DMS53 treated with DMSO at 0.1 percent for 48 hours (cell line): ENCODE measurements around the gene NCL.
A peak's percentile ranks its signal among the peaks of the same experiment; 100 is the strongest.

ENCODE experiments used
- DNase-seq: peaks from one replicate; lab custom pipeline; 2025; ENCODE audit not compliant: unreplicated experiment; lab: John Stamatoyannopoulos, UW

Gene NCL, protein sequence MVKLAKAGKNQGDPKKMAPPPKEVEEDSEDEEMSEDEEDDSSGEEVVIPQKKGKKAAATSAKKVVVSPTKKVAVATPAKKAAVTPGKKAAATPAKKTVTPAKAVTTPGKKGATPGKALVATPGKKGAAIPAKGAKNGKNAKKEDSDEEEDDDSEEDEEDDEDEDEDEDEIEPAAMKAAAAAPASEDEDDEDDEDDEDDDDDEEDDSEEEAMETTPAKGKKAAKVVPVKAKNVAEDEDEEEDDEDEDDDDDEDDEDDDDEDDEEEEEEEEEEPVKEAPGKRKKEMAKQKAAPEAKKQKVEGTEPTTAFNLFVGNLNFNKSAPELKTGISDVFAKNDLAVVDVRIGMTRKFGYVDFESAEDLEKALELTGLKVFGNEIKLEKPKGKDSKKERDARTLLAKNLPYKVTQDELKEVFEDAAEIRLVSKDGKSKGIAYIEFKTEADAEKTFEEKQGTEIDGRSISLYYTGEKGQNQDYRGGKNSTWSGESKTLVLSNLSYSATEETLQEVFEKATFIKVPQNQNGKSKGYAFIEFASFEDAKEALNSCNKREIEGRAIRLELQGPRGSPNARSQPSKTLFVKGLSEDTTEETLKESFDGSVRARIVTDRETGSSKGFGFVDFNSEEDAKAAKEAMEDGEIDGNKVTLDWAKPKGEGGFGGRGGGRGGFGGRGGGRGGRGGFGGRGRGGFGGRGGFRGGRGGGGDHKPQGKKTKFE

DNA sequence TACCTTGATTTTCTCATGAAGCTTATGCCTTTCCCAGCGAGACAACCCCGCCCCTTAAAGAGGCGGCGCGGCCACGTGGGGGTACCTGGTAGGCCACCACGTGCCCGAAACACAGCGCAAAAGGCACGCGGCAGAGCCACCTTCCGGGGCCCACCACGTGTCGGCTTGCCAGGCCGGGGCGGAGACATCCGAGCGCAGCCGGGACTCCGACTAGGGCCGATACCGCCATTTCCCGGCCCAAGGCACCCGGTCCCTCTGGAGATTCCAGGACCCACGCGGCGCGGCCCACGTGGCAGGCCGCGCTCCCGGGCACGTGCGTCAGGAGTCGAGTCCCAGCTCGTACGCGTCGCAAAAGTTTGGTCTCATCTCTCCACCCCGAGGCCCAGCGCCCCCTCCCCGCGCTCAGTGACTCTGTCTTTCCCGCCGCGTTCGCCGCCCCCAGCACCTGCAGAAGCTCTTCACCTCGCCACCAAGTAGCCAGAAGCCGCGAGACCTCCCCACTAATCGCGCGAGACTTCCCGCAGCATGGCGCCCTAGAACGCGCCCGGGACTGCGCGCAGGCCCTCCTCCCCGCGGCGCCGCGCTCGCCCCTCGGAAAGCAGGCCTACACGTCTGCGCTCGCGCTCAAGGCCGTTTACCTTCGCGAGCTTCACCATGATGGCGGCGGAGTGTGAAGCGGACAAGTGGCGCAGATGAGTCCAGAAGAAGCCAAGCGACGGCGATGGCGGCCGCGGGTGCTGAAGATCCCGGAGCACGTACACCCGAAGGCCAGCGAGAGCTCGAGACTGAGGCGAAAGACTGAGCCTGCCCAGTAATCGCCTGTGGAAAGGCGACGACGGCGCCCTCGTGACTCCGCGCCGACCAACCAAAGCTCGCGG is at the start of gene NCL:
NCL (minus strand) TSS at position 787 of the 878 bp plus-strand sequence; CDS start at position 656, 131 bp downstream.
- peak; percentile 58 for DNase-seq

- DNase-seq, result no peak
Measured at GRCh38 chr2:231513746-231514224, 49.5 kb upstream of the NCL start.

DNA sequence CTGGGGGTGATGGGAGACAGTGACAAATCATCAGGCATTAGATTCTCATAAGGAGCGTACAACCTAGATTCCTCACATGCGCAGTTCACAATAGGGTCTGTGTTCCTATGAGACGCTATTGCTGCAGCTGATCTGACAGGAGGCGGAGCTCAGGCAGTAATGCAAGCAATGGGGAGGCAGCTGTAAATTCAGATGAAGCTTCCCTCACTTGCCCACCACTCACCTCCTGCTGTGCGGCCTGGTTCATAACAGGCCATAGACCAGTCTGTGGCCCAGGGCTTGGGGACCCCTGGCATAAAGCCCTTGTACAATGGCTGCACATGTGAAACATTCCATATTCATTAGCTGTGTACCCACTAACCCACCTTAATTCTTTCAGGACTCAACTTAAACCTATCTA is 47.9 kb upstream of the NCL start:
- no peak for DNase-seq

DNA sequence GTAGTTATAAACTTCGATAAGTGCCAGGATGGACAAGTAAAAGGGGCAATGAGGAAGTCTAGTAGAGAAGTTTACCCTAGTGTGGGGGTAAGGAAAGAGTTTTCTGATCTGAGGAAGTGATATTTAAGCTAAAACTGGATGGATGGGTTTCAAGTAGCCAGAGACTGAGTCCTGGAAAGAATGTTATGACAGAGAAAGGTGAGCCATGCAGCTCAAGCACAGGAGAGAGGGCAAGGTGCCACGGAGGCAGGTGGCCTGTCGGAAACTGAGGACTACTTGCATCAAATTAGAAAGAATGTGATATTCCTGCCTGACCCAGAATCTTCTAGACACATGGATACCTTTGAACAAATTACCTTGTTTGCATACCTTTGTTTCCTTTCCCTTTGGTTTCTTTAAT is 39.5 kb upstream of the NCL start:
- no peak for DNase-seq

GRCh38 chr2:231502596-231502995 is 38.3 kb upstream of the NCL start:
- no peak for DNase-seq

GRCh38 chr2:231497651-231498050 is 33.4 kb upstream of the NCL start:
- no peak for DNase-seq

DNA sequence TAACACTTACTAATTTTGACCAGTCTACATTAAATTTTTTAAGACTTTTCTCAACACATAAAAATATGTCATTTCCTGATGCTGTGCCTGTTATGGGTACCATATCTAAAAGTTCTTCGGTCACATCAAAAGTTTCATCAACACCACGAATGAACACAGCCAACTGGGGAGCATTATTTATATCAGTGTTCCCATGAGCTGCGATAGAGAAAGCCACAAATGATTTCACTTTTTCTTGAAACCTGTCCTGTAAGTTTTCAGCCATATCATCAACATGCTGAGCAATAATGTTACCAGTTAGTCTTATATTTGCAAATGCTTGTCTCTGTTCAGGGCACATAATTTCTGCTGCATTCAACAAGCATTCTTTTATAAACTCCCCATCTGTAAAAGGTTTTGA is 30.4 kb upstream of the NCL start:
- no peak for DNase-seq

- no peak for DNase-seq
Measured at GRCh38 chr2:231490801-231491200, 26.5 kb upstream of the NCL start.

DNA sequence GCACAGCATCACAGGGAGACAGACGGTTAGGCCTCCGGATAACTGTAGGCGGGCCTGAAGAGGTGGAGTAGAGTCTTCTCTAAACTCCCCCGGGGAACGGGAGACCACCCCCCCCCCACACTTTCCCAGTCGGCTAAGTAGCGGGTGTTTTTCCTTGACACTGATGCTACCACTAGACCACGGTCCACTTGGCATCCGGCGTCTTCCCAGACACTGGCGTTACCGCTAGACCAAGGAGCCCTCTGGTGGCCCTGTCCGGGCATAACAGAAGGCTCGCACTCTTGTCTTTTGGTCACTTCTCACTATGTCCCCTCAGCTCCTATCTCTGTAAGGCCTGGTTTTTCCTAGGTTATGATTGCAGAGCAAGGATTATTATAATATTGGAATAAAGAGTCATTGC is 25.7 kb upstream of the NCL start:
- DNase-seq, result no peak

DNA sequence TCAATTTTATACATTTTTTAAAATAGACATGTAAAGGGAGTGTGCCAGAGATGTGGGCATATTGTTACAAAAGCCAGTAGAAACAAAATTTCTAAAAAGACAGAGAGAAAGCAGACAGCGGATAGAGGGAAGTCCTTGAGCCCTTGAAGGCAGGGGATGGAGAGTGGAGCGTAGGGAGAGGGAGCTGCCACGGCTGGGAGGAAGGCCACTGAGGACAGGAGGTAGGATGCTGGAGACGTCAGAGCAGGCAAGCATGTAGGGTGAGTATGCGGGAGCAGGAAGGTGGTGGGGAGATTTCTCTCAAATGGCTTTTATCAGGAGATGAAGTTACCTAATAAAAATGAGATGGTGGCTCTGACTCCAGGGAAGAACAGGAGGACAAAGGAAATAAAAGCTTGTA is 24.0 kb upstream of the NCL start:
- no peak for DNase-seq

GRCh38 chr2:231486851-231487596 is 22.7 kb upstream of the NCL start:
- DNase-seq, result no peak

DNA sequence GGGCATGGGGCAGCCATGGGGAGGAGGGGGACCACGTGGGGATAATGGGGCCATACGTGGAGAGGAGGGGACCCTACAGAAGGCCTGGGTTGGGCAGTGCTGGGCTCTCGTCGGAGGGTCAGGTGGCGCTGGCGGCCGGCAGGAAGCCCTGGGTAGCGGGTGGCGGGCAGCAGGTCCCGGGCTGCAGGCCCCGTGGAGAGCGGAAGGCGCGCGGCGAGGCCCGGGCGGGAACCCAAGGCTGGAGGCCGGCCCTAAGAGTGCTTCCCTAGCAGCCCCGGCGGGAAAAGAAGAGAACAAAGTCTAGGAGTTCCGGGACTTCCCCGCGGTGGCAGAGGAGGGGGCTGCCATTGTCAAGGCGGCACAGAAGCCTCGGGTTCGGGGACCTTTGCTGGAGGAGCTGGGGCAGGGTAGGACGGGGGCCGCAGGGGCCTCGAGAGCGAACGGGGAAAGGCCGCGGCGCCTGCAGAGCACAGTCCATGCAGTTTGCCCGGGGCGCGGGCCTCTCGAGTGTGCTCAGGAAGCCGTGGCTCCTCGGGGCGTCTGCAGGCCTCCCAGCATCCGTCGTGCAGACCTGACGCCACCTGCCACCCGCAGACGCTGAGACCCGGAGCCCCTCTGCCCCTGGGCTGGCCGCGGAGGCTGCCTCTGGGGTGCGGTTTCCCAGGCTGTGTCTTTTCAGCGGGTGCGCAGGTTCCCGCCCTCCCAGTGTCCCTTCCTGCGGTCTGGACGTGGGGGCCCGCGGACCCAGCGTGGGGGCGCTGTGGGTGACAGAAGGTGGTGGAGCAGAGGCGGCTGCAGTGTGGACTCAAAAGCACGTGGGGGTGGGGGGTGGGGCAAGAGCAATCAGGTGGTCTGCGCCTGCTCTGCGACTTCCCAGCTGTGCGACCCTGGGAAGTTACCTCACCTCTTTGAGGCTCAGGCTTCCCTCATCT is 19.4 kb upstream of the NCL start:
- DNase-seq, result no peak

GRCh38 chr2:231482806-231483391 is 18.6 kb upstream of the NCL start:
- peak; percentile 31 for DNase-seq

DNA sequence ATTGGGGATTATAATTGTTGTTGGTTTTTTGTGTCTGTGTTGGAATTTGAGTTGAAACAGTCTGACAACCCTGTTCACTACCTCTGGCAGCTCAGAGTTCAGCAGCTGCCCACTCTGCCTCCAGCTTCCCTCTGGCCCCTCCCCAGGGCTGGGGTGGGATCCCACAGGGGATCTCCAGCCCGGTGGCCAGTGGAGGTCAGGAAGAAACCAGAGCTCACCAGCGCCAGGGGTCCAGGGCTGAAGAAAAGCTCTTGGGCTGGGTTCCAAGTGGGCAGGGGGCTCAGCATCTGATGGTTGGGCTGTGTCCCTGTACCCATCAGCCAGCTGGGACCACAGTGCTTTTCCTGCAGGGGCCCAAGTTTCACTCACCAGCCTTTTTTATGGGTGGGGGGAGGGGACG is 16.5 kb upstream of the NCL start:
- no peak for DNase-seq

DNA sequence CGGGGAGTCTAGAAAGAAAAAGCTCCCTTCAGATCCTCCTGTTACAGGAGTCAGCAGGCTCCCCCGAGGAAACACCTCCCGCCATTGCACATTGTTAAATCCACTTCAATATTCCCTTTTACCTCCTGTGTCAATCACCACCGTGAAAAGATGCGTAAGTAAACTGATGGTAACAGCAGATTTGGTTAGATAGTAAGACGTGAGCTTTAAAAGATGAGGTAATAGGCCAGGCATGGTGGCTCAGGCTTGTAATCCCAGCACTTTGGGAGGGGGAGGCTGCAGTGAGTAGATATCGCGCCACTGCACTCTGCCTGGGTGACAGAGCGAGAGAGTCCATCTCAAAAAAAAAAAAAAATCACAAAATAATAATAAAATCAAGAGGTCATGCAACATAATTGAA is 15.2 kb upstream of the NCL start:
- DNase-seq, result no peak

- no peak for DNase-seq
Measured at GRCh38 chr2:231476920-231477319, 12.6 kb upstream of the NCL start.

- no peak for DNase-seq
Measured at GRCh38 chr2:231475965-231476364, 11.7 kb upstream of the NCL start.

- no peak for DNase-seq
Measured at GRCh38 chr2:231472816-231473215, 8.5 kb upstream of the NCL start.

DNA sequence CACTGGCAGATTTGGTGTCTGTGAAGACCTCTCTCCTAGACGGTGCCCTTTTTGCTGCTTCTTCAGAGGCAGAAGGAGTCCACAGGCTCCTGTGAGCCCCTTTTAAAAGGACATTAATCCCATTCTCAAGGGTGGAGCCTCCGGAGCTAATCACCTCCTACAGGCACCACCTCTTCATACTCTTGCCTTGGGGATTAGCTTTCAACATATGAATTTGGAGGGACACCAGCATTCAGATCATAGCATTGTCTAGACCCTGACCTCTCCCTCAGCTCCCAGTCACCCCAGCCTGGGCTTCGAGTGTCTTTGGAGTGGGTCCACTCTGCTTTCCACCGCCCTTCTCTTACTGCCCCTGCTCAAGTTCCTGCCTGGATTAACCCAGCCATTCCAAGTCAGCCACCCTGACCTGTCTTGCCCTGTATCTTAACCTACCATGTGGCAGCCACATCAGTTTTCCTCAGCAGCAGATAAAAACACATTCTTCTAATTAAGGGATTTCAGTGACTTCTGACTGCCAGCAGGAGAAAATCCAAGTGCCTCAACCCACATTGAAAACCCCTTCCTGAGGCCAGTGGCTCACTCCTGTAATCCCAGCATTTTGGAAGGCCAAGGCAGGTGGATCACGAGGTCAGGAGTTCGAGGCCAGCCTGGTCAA is 6.1 kb upstream of the NCL start:
- no peak for DNase-seq
